HEK293T (cell line): ENCODE measurements around the gene CCT5.

ENCODE experiments used
- ARNT ChIP-seq: fragments of 450-650 bp; IDR thresholded peaks from 2 replicates; pipeline ENCODE4 v1.6.1; 2017; ENCODE audit warnings: mild to moderate bottlenecking
- CTBP1 ChIP-seq: fragments of 450-650 bp; IDR thresholded peaks from 2 replicates; pipeline ENCODE4 v1.6.1; 2016; ENCODE audit warnings: borderline replicate concordance
- L3MBTL2 ChIP-seq: fragments of 450-650 bp; conservative IDR thresholded peaks from 2 replicates; pipeline ENCODE4 v1.6.1; 2016; ENCODE audit warnings: mild to moderate bottlenecking
- SP1 ChIP-seq: fragments of 450-650 bp; IDR thresholded peaks from 2 replicates; pipeline ENCODE4 v1.6.1; 2017

- TF ChIP-seq ARNT (no peak), CTBP1 (no peak), L3MBTL2 (no peak), SP1 (no peak)
Measured at GRCh38 chr5:10250806-10251276, 761 bp downstream of the CCT5 start.
